ENCODE data around the gene CYBA.

- TF ChIP-seq CTCF (IDR thresholded peaks at IDR 0.05) (no peak), POLR2AphosphoS5 (IDR thresholded peaks at IDR 0.05) (no peak)
These were observed 1.5 kb downstream of the CYBA start for GRCh38 chr16:88649195-88649923.

All from breast epithelium (tissue), 3 donors.